Activated gamma-delta T cell treated with anti-CD3 and anti-CD28 coated beads, Interleukin-2, amount 50 U/mL, for 16 hours (primary cell): ENCODE measurements around the gene PPP2R5D.
"Not testable (repeated sequence)": the region's sequence is repeated elsewhere in the genome, so short reads cannot be mapped to it uniquely, and the experiment has no call there.

Experiments used
- DNase-seq: peaks from one replicate; pipeline ENCODE4 v3.0.0-alpha.2; 2020; ENCODE audit warnings: low read depth

The PPP2R5D gene

GRCh38 chr6:42996513-42996912, 12.1 kb downstream of the PPP2R5D start:
- DNase-seq, result no peak

- DNase-seq, result not testable (repeated sequence)
These were observed 13.8 kb downstream of the PPP2R5D start for GRCh38 chr6:42998205-42998604.

GRCh38 chr6:43001843-43002242, 17.5 kb downstream of the PPP2R5D start:
- DNase-seq, result no peak

DNA sequence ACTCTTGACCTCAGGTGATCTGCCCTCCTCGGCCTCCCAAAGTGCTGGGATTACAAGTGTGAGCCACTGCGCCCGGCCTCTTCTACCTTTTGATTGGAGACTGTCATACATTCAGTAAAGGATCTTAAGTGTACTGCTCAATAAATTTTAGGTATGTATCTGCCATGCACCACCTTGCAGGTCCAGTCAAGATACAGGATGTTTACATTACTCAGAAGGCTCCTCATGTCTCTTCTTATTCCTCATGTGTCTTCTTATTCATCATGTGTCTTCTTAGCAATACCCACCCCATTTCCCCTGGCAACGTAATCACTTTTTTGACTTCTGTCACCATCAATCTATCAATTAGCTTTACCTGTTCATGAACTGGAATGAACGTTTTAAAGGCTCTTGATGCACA, 21.5 kb downstream of the PPP2R5D start:
- no peak for DNase-seq

DNA sequence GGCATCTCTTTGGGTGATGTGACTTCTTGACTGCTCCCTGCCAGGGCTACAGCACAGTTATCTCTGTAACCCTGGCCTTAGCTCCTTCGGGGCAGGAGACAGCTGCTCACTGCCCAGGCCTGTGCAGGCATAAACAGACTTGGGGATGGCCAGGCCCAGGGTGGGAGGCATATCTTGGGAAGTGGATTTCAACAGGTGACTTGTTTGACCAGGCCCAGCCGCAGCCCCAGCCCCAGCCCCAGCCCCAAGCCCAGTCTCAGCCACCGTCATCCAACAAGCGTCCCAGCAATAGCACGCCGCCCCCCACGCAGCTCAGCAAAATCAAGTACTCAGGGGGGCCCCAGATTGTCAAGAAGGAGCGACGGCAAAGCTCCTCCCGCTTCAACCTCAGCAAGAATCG, 21.9 kb downstream of the PPP2R5D start:
- no peak for DNase-seq

DNA sequence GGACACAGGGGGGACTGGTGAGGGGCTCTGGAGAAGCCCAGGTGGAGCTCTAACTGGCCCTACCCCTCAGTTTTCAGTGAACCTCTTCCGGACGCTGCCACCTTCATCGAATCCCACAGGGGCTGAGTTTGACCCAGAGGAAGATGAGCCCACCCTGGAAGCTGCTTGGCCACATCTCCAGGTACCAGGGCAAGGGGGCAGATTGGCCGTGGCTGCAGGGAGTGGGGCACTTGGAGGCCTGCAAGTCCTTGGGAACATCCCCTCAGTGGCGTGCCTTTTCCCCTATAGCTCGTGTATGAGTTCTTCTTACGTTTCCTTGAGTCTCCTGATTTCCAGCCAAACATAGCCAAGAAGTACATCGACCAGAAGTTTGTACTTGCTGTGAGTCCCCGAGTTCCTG, 22.8 kb downstream of the PPP2R5D start:
- DNase-seq, result no peak

DNA sequence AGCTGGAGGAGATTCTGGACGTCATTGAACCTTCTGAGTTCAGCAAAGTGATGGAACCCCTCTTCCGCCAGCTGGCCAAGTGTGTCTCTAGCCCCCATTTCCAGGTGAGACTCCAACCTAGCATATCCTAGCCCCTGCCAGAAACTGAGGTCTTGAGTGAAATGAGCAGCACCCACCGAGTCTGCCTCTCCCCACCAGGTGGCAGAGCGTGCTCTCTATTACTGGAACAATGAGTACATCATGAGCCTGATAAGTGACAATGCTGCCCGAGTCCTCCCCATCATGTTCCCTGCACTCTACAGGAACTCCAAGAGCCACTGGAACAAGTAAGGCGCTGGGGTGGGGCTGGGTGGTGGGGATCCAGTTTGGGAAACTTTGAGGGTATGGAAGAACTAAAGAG, 24.8 kb downstream of the PPP2R5D start:
- no peak for DNase-seq

- DNase-seq, result no peak
These were observed 26.8 kb downstream of the PPP2R5D start for GRCh38 chr6:43011207-43011606.

- DNase-seq, result no peak
These were observed 28.0 kb downstream of the PPP2R5D start for GRCh38 chr6:43012364-43012763.

- DNase-seq, result no peak
These were observed 28.9 kb downstream of the PPP2R5D start for GRCh38 chr6:43013097-43013842.

- DNase-seq, result peak; percentile 98
These were observed 29.6 kb downstream of the PPP2R5D start, which contains the start of the genes KLHDC3 and MEA1 for GRCh38 chr6:43013843-43014433. TSS of gene KLHDC3 (plus strand) at chr6:43014249. CDS start at chr6:43017193, 2,944 bp downstream. TSS of gene MEA1 (minus strand) at chr6:43013946. CDS start at chr6:43013813, 133 bp downstream.

DNA sequence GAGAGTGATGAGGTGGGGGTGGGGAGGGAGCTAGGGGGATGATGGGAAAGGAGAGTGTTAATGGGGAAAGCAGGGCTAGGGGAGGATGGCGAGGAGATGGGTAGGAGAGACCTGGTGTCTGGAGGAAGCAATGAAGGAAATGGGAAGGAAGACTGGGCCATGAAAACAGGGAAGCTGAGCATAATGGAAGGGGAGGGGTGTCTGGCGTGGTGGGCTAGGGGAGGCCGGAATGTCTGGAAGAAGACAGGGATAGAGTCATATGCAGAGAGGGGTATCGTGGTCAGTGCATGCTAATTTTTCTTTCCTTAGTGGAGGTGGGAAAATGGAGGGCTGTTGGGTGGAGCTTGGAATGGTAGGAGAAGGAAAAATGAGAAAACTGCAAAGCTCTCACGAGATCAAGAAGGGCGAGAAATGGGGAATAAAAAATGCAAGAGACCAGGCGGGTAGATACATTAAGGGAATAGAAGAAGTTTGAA, 30.1 kb downstream of the PPP2R5D start:
- no peak for DNase-seq

DNA sequence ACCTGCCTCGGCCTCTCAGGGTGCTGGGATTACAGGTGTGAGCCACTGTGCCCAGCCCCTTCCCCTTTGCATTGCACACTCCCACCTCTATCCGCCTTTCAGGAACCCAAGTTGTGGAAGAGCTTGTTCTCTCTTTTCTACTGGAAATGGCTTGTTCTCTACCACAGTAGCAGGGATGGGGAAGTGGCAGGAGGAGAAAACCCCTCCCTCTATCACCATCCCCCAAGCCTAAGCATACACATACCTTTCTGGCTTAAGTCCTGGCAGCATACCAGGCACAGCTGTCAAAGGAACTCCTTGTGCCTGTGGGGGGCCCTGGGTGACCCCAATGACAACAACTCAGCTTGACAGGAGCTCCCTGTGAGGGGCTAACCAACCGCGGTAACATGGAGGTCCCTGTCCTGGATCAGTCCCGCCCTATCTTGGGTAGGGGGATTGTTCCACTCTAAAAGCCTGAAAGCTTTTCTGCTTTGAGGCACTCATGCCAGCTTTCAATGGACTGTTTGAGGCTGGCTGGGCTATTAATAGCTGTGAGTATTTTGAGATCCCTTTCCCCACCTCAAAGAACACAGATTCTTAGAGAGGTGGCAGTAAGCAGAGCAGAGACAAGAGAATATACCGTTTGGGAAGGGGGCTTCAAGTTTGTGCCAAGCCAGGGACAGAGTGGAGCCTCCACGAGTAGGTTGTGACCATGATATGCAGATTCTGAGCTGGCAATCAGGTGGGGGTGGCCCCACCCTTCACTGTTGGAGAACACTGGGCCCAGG, 32.0 kb downstream of the PPP2R5D start:
- no peak for DNase-seq

DNA sequence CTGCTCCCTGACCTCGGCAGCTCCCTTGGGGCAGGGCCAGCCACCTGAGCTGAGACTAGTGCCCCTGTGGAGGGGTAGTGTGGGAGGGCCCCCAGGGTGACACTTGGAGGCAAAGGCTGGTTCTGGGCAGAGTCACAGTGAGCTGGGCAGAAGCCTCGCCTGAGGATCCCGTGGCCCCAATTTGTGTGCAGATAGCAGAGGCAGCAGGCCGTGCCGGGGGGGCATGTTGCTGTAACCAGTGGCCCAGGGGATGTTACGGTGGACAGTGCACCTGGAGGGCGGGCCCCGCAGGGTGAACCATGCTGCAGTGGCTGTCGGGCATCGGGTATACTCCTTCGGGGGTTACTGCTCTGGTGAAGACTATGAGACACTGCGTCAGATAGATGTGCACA, 32.6 kb downstream of the PPP2R5D start:
- DNase-seq, result no peak

DNA sequence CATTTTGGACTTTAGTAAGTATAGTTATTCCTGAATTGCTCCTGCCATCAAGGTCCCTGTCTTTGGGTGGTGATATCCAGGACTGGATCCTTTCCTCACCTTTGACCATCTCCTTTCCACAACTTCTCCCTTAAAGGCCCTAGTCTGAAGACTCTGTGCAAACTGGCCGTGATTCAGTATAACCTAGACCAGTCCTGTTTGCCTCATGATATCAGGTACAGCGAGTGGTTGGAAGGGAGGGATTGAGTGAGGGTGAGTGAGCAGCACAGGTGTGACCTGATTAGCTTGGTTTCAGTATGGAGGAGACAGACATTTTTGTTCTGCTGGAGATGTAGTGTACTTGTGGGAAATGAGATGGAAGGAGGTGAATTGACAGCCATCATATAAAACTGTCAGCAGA, 34.8 kb downstream of the PPP2R5D start:
- DNase-seq, result no peak

- DNase-seq, result no peak
These were observed 35.8 kb downstream of the PPP2R5D start for GRCh38 chr6:43020052-43020705.

DNA sequence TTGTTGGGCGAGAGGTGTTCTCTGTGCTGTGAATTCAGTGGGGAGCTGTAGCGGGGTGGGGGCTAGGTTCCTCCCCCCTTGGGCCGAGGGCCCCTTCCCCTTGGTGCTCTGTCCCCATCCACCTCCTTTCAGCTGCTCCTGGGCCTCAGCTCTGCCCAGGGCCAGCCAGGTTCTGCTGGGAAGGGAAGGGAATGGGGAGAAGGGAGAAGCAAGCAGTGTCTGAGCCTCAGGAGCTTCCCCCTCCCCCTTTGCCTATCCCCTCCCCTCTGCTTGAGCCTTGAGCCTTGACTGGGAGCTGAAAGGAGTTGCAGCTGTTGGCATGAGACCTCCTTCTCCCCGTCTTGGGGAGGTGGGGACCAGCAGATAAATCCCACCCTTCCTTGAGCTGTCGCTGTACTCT, 36.5 kb downstream of the PPP2R5D start:
- no peak for DNase-seq

DNA sequence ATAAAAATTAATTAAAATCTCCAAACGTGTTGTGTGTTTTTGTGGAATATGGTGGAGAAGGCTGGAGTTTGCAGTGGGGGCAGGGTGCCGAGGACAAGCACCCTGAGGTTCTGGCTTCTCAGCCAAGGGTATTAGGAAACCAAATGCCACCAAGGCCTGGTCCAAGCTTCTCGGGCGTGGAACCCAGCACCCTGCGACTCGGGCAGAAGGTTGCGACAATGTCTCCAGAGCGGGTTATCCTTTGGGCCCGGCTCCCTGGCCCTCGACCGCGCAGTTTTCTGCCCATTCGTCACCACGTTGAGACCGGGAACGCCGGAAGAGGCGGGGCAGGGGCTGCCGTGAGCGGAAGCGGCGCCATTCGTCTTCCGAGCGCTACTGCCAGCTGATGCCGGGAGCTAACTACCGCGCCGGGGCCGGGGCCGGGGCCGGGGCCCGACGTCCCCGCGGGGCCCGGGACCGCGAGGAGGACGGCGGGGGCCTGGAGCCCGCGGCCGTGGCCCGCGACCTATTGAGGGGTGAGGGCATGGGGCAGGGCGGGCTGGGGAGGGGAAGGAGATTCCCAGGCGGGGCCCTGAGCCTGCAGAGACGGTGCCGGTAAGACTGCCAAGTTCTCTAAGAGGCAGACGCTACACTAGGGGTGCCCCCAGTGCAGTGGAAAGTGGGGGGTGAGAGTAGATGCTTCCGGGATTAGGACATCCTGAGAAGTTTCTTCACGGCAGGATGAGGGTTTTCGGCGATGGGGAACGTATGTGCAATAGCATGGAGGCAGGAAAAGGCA, 37.1 kb downstream of the PPP2R5D start, which contains the start of gene RRP36:
Gene RRP36 (plus strand): TSS at position 354 of the 778 bp plus-strand sequence. CDS start 32 bp downstream, at position 386.
- peak; percentile 49 for DNase-seq

- DNase-seq, result no peak
These were observed 40.1 kb downstream of the PPP2R5D start for GRCh38 chr6:43024436-43024835.

DNA sequence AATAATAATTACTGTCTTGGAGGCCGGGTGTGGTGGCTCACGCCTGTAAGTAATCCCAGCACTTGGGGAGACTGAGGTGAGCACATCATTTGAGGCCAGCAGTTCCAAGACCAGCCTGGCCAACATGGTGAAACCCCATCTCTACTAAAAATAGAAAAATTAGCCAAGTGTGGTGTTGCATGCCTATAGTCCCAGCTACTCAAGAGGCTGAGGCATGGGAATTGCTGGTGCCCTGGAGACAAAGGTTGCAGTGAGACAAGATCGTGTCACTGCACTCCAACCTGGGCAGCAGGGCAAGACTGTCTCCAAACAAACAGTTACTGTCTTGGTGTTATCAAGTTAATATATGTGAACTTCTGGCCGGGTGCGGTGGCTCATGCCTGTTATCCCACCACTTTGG, 42.0 kb downstream of the PPP2R5D start:
- no peak for DNase-seq

DNA sequence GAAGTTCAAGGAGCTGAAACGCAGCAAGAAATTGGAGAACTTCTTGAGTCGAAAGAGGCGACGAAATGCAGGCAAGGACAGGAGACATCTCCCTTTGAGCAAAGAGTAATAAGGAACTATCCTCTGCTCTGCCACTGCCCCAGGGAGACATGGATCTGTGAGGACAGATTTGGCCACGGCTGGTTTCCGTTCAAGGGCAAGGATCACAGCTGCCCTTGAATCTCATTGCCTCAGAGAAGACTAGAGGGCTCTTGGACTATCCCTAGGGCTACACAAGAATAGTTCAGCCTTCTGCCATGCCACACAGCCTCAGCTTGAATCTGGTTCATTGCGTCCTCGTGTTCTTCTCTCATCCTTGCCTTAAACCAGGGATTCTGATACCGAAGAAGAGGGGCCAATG, 44.8 kb downstream of the PPP2R5D start:
- no peak for DNase-seq
